ENCODE measurements around the gene SLC6A8. TPM values are rescaled to one million over a fixed set of nuclear protein-coding genes. Genes with fewer than 3 reads are reported as not detected.
"Not testable (repeated sequence)": the region's sequence is repeated elsewhere in the genome, so short reads cannot be mapped to it uniquely, and the experiment has no call there.

SLC6A8 gene
- total RNA-seq, 1 donor from 2014 or later, result 5.9 TPM

DNA sequence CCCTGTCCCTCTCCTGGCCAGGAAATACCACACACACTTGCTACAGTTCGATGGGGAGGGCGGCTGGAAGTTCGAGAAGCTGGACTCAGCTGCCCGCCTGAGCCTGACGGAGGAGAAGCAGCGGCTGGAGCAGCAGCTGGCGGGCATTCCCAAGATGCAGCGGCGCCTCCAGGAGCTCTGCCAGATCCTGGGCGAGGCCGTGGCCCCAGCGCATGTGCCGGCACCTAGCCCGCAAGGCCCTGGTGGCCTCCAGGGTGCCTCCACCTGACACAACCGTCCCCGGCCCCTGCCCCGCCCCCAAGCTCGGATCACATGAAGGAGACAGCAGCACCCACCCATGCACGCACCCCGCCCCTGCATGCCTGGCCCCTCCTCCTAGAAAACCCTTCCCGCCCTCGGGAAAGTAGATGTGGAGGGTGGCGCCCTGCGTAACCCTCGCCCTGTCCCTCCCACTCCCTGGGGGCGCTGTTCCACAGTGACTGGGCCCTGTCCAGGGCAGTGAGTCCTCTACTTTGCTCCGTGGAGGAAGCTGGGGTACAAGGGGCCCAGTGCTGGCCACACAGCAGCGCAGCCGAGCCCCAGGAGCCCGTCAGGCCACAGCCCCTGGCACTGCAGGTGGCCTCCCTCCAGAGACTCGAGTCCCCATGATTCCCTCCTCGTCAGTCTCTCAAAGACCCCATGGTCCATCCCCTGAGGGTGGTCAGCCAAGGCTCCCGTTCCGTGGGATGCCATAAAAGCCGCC lies 55.9 kb downstream of the SLC6A8 start:
- H3K27me3 Mint-ChIP-seq (ENCODE audit: insufficient read depth); DNase-seq (ENCODE audit: low spot score); H3K4me3 Mint-ChIP-seq; H3K27ac Mint-ChIP-seq; H3K9me3 Mint-ChIP-seq; intact Hi-C loops (cut with micrococcal nuclease); H3K36me3 Mint-ChIP-seq (ENCODE audit: low read depth): not testable (repeated sequence)
- H3K4me1 Mint-ChIP-seq (ENCODE audit: low read depth), result peaks cover 11% of the 10 kb centered on the region

DNA sequence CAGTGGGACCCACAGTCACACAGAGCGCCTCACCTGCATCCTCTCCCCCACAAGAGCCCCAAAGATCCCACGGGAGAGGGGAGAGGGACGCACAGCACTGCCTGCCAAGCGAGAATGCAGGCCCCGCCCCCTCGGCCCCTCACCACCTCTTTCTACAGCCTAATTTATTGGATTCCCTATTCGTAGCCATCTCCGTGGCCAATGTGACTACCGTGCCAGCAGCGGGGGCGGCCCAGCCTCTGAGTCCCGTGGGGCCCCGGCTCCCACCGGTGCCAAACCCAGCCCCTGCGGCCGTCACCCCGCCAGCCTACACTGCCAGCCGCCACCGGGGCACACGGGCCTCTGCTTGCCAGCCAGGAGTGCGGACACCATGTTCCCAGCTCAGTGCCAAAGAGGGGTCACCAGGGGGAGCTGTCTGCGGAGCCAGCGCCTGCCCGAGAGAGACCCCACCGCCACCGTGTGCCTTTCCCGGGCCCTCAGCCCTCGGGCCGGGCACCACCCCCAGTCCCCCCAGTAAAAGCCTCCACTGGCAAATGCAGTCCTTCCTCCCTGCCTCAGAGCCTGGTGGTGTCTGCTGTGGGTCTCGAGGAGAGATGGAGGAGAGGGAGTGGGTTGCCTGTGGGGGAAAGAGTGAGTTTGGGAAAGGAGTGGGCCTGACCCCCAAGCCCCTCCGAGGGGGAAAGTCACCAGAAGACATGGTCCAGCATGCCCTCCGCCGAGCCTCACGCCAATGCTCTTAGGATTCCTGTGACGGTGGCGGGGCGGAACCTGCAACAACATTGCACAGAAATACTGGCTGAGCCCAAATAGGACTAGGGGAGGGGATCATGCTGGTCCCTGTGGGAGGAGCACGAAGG lies 56.7 kb downstream of the SLC6A8 start:
- Mint-ChIP-seq H3K4me1 (ENCODE audit: low read depth) (peaks cover 11% of the 10 kb centered on the region), H3K4me3 (no peak overlapping the region), H3K36me3 (ENCODE audit: low read depth) (peaks cover 4% of the 10 kb centered on the region), H3K27me3 (ENCODE audit: insufficient read depth) (peaks cover 7% of the 10 kb centered on the region), H3K9me3 (no peaks in the 10 kb centered on the region), H3K27ac (no peak overlapping the region)
- DNase-seq (ENCODE audit: low spot score), result no peak
- intact Hi-C loops (cut with micrococcal nuclease), result no loop called here

GRCh38 chrX:153745067-153745433 lies 57.3 kb downstream of the SLC6A8 start:
- intact Hi-C loops (cut with micrococcal nuclease); H3K27me3 Mint-ChIP-seq (ENCODE audit: insufficient read depth); H3K4me3 Mint-ChIP-seq; H3K27ac Mint-ChIP-seq; DNase-seq (ENCODE audit: low spot score); H3K36me3 Mint-ChIP-seq (ENCODE audit: low read depth); H3K9me3 Mint-ChIP-seq: not testable (repeated sequence)
- peaks cover 11% of the 10 kb centered on the region for H3K4me1 Mint-ChIP-seq (ENCODE audit: low read depth)

Other genes with a start within 250 kb of the SLC6A8 start
- gene TREX2, start 241.9 kb upstream of the SLC6A8 start, total RNA-seq, result 0.83 and 1.3 TPM in 2 replicates
- gene HAUS7, start 217.3 kb upstream of the SLC6A8 start, total RNA-seq, result 62.7 and 68.2 TPM in 2 replicates
- gene BGN, start 192.9 kb upstream of the SLC6A8 start, total RNA-seq, result not detected in 2 replicates
- gene ATP2B3, start 170.3 kb upstream of the SLC6A8 start, total RNA-seq, result 0.05 TPM in 1 of 2 replicates, not detected in the other
- 28.0 and 29.3 TPM in 2 replicates for gene CCNQ, start 88.8 kb upstream of the SLC6A8 start, total RNA-seq
- 0.10 TPM in 2 replicates for gene DUSP9, start 40.7 kb upstream of the SLC6A8 start, total RNA-seq
- gene PNCK, start 14.1 kb upstream of the SLC6A8 start, total RNA-seq, result 0.15 TPM in 1 of 2 replicates, not detected in the other
- gene BCAP31, start 36.5 kb downstream of the SLC6A8 start, total RNA-seq, result 156 and 166 TPM in 2 replicates
- 8.4 TPM in 2 replicates for gene ABCD1, start 36.9 kb downstream of the SLC6A8 start, total RNA-seq
- gene PLXNB3, start 76.3 kb downstream of the SLC6A8 start, total RNA-seq, result 0.21 and 0.81 TPM in 2 replicates
- gene SRPK3, start 93.1 kb downstream of the SLC6A8 start, total RNA-seq, result not detected in 2 replicates
- 68.4 and 69.7 TPM in 2 replicates for gene IDH3G, start 106.4 kb downstream of the SLC6A8 start, total RNA-seq
- 281 and 285 TPM in 2 replicates for gene SSR4, start 106.7 kb downstream of the SLC6A8 start, total RNA-seq
- 0.29 and 0.44 TPM in 2 replicates for gene PDZD4, start 142.6 kb downstream of the SLC6A8 start, total RNA-seq
- gene L1CAM, start 198.2 kb downstream of the SLC6A8 start, total RNA-seq, result 1.7 and 3.3 TPM in 2 replicates
- not detected in 2 replicates for gene AVPR2, start 216.7 kb downstream of the SLC6A8 start, total RNA-seq
- gene ARHGAP4, start 238.3 kb downstream of the SLC6A8 start, total RNA-seq, result 128 TPM in 2 replicates
- 150 and 156 TPM in 2 replicates for gene NAA10, start 247.1 kb downstream of the SLC6A8 start, total RNA-seq

Measured in activated T-helper 1 cell treated with anti-CD3 and anti-CD28 coated beads, Interleukin-12 subunit alpha, Interleukin-12 subunit beta, Interleukin-2, Interleukin-4 antibody, amounts not matched to agents 30 ng/mL and 10 ng/mL and 1 ng/mL, durations not matched to agents 14 hours and 24 hours and 36 hours (primary cell).